ENCODE measurements around the gene CNOT3.

GRCh38 chr19:54128796-54129616 is 8.6 kb upstream of the CNOT3 start:
- TF ChIP-seq CTCF (IDR thresholded peaks at IDR 0.05) (no peak), POLR2A (IDR thresholded peaks at IDR 0.05) (no peak), POLR2AphosphoS5 (IDR thresholded peaks at IDR 0.05) (no peak)

Measured in breast epithelium (tissue), 3 donors.